ENCODE measurements around the gene MCM3AP.
"Not testable (repeated sequence)": the region's sequence is repeated elsewhere in the genome, so short reads cannot be mapped to it uniquely, and the experiment has no call there.

MCM3AP gene

GRCh38 chr21:46268371-46268770 is 17.0 kb downstream of the MCM3AP start:
- no peak for DNase-seq

GRCh38 chr21:46266946-46267345 is 18.5 kb downstream of the MCM3AP start:
- DNase-seq: no peak

DNA sequence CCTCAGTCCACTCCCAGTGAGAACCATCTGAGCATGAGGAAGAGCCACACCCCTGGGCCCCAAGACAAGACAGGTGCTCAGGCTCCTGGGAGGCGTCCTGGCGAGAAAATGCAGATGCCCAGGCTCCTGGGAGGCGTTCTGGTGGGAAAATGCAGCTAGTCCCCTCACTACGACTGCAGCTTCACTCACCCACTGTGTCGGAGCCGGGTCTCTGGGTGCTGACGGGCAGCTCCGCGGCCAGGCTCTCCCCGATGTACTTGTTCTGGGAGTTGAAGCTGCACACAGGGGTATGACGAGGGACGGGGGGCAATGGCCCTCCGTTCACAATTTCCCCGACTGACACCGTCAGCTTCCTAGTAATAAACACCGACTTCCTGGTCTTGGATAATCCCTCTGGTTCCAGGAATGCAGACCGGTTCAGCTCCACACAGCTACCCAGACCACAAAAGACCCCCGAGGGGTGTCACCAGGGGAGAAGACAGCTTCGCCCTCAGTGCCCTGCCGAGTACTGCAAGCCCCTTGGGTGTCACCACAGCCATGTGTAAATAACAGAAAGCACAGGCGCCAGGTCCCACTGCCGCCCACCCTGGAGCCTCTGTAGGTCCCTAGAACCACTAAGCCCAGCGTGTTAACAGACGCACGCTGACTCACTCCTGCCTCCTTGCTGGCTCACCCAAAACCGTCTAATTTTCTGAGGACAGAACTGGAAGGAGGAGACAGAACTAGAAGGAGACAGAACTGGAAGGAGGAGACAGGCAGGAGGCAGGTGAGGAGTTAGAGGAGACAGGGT is 19.5 kb downstream of the MCM3AP start:
- DNase-seq: no peak

- DNase-seq: no peak
Observed at GRCh38 chr21:46264690-46265144, 20.7 kb downstream of the MCM3AP start.

DNA sequence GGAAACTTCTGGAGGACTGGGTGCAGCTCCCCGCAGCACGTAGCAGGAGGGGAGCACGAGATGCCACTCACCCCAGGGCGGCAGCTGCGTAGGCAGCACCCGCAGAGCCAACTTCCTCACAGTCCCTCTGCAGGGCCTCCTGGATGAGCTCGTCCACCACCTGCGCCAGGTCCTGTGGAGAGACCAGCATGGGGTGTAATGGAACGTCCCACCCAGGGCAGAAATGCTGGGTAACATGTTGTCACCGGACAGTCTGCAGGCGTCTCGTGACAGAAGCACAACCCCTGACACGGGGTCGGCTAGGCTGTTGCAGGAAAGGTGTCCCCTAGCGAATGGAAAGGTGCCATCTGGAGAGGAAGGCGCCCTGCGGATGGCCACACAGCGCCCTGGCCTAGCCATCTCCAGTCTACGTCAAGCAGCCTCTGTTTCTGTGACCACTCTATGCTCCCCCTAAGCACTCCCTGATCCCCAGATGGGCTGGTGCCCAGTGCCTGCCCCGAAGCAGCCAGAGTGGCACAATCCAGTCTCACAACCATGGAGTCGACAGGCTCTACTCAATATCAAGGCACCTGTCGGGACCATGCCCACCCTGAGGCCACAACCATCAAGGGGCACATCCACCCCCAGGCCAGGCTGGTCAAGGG is 21.2 kb downstream of the MCM3AP start:
- no peak for DNase-seq

DNA sequence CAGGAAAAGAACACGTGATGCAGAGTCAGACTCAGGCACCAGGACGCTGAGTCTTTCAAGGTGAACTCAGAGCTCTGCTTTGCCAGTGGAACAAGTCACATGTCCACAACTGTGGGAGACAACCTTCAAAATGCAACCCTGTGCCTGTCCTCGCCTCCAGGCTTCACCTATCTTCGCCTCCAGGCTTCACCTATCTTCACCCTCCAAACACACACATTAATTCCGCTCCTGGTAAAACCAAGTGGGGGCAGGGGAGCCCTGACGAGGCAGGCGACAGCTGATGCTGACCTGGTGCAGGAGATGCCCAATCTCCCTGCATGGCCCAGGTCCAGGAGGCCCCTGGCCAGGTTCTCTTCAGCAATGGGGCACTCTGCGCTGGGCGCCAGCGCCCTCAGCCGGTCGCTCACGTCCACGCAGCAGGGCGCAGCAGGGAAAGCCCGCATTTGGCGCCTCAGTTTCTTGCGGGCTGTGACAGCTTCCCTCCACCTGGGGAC is 28.9 kb downstream of the MCM3AP start:
- no peak for DNase-seq

- DNase-seq: no peak
Observed at GRCh38 chr21:46255758-46256337, 29.6 kb downstream of the MCM3AP start.

DNA sequence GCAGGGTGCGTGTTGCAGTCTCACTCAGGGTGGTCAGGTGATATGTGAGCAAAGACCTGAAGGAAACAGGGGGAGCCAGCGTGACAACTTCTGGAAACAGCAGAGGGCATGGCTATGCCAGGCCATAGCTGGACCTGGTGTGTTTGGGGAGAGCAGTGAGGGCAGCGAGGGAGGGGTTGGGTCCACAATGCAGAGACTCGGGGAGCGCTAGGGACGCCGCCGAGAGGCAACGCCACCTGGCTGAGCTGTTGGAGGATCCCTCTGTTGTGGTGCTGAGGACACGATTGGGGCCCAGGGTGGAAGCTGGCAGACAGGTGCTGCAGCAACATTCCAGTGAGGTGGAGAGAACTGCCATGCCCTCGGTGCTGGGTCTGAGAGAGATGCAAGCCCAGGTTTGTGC is 30.2 kb downstream of the MCM3AP start:
- no peak for DNase-seq

DNA sequence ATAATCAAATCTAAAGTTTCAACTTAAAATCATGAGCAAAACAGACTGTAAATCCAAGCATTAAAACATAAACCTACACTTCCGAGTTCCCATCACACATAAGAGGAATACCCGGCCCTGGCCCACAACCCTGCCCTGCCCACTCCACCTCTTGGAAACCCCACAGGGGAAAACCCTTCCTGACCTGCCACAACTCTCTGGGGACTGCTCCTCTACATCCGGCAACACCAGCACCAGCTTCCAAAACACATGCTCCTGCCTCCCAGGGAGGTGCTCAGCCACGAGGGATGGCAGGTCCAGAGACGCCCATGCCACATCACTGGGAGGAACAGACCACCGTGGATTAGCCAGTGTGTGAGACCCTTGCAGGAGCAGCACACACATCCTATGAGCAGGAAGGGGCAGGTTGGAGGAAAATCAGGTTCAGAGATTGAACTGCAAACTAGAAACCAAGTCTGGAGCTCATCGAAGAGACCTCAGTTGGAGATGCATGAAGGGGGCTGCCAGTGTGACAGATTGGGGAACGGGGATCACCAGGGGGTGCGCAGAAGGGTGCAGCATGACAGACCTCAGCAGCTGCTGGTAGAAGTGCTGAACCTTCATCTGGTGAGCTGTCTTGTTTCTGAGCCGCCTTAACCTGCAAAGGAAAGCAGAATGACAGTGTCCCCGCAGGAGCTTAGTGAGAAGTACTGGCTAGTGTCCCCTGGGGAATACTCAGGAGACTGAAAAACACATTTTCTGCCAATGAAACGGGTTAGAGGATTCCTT is 31.0 kb downstream of the MCM3AP start:
- DNase-seq: no peak

- DNase-seq: no peak
Observed at GRCh38 chr21:46253610-46254124, 31.7 kb downstream of the MCM3AP start.

DNA sequence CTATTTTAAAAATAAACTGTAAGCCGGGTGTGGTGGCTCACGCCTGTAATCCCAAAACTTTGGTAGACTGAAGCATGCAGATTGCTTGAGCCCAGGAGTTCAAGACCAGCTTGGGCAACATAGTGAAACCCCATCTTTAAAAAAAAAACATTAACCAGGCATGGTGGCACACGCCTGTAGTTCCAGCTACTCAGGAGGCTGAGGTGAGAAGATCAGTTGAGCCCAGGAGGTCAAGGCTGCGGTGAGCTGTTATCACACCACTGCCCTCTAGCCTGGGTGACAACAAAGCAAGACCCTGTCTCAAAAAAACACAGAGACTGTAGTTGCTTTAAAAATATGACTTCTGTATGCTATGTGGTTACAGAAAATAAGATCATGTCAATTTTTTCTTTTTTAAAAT is 32.6 kb downstream of the MCM3AP start:
- DNase-seq: no peak

DNA sequence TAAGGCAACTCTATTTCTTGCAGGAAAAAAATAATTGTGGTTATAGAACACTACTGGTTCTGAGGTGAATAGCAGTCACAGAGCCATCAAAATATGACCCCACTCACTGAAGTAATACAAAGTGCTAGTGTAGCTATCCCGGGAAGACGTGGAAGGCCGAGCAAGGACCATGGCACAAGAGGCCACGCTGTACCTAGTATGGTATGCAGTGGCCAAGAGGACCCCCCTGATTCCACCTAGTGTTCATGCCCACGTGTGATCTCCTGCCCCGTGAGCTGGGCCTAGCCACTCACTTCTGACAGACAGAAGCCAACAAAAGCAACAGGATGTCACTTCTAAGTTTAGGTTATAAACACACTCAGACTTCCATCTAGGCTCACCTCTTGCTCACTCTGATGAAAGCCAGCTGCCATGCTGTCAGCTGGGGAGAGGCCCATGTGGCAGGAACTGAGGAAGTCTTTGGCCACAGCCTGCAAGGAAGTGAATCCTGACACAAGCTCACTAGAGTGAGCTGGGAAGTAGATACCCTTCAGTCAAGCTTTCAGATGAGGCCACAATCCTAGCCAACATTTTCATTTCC is 35.2 kb downstream of the MCM3AP start:
- no peak for DNase-seq

DNA sequence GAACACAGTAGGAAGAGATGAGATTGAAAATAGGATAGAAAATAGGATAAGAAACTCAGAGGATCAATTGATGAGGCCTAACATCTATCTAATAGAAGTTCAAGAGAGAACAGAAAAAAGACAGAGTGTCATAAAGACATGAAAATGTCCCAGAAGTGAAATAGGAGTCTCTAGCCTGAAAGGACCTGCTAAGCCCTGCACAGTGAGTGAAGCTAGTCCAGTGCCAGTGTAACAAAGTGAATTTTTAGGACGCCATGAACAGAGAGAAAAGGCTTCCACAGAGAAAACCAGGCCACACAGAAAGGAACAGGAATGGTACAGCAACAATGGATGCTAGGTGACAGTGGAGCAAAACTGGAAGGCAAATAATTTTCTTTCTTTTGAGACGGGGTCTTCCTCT is 36.6 kb downstream of the MCM3AP start:
- DNase-seq: no peak

DNA sequence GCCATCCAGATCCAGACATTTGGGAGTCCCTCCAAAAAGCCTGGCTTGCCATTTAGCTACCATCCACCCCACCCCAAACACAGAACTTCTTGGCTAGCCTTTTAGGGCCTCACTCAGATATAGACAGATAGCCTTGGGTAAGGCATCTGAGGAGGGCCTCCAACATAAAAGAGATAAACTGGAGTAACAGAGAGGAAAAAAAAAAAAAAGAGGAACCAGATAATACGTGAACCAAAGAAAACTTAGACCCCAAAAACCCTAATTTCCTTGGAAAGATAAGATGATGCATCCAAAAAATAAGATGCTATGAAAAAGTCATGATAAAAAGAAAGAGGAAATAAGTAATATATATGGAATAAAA is 37.0 kb downstream of the MCM3AP start:
- DNase-seq: no peak

DNA sequence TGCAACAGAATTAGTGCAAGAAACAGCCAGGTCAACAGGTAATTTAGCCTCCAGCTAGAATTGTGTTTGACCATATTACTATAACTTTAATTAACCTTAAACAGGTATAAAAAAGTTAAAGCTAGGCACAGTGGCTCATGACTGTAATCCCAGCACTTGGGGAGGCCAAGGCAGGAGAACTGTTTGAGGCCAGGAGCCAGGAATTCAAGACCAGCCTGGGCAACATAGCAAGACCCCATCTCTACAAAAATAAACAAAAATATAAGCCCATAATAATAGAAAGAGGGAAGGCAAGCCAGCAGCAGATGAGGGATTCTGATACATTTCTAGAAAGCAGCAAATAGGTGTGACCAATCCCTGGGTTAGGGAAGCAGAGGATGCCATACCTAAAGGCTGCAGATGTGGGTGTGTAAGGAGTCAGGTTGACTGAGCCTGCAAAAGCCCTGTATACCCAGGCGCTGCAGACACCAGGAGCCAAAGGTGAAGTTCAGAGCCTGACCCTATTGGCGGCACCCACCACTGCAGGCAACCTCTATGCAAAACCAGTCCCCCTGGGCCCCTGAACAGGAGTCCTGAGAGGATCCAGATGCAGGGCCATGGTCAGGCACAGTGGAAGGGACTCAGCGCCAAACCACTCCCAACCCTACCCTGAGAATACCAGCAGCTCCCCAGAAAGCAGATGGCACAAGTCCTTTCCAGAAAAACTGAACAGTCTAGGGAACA is 37.6 kb downstream of the MCM3AP start:
- DNase-seq: no peak

DNA sequence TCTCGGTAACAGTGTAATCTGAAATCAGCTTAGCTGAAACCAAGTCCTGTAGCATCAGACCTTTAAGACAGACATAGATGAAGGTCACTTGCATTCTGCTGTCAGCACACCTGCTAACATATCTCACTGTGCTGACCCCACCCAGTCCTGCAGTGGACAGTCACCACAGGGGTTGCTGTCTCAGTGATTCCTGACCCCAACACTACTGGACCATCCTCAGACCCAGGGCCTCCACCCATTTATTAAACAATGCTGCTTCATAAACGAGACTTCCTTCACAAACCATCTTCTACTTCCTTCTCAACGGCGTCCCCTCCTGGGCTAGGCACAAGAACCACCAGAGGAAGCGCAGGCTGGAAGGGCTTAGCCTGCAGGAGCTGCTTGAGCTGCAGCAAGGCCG is 39.1 kb downstream of the MCM3AP start:
- DNase-seq: no peak

- DNase-seq: no peak
Observed at GRCh38 chr21:46245213-46245915, 40.0 kb downstream of the MCM3AP start.

DNA sequence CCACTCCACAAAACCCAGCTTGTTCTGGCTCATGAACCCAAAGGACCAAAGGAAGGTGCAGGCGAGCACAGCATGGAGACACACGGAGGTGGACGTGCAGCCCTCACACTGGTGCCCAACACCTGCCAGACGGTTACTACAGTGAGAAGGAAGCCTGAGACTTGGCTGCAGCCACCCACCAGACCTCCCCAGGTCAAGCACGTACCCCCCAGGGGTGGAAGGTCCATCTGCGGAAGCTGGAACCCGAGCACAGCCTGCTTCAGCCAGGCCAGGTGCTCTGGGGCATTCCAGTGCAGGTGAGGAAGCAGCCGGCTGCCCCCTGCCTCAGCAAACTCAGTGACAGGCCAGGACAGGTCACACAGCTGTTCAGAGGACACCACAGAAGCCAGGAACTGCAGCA is 40.8 kb downstream of the MCM3AP start:
- no peak for DNase-seq

DNA sequence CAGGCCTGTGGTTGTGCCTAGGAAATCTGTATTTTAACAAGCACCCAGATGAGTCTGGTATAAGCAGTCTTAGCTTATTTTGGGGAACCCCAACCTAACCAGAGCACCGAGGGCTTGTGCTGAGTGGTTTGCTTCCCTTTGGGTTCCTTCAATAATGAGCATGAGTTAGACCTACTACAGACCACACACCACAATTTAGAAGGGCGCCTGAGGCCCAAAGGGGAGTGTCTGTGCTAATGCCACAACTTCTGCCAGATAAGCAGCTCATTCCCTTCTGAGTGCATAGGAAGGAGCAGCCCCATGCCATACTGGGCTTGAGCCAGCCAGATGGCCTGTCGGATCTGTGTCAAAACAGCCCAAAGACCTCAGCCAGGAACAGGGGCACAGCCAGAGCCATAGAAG is 41.5 kb downstream of the MCM3AP start:
- DNase-seq: no peak

GRCh38 chr21:46243325-46243724 is 42.1 kb downstream of the MCM3AP start:
- DNase-seq: no peak

DNA sequence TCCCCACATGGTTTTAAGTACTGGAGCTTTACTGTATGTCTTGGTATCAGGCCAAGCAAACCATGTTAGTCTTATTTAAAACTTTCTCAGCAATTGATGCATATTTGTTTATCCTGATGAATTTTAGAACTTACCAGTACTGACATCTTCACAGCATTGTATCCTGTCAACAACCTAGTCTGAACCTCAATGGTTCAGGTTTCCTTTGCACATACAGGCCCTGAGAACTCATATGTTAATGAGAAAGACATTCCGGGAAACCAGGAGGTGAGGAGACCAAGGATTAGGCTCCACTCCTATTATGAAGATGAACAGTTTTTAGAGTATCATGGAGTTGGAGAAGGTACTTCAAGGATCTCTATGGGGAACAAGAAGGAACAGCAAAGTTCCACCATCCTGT is 43.8 kb downstream of the MCM3AP start:
- not testable (repeated sequence) for DNase-seq

Data from eye (tissue), 1 donor.